PC-9 (cell line): ENCODE results near the gene ZNF618. TPM values are rescaled to one million over a fixed set of nuclear protein-coding genes. Genes with fewer than 3 reads are reported as not detected.

Experiments
- BruUV-seq: library from RNA; stranded (reverse); fragments of 400-500 nt; replicated peaks from 2 replicates; lab custom pipeline; 2021; lab: Mats Ljungman, UMichigan
- CTCF ChIA-PET: fragments of 300-600 bp; sonication (Branson Sonifier 250); formaldehyde crosslinking; loops from one replicate; lab custom pipeline; 2022; ENCODE audit warnings: antibody characterized with exemption; lab: Charles Lee
- POLR2A ChIA-PET: fragments of 300-600 bp; sonication (Branson Sonifier 250); formaldehyde crosslinking; loops from one replicate; lab custom pipeline; 2022; ENCODE audit warnings: antibody characterized with exemption; ENCODE audit not compliant: unreplicated experiment; lab: Charles Lee
- DNase-seq, 2 experiments: peaks; one replicate each; pipeline versions ENCODE4 v3.0.0 to v3.0.0-alpha.2; 2015 to 2022; ENCODE audit warnings: mixed read lengths in 1 of 2
- H2AFZ ChIP-seq: fragments of 200-600 bp; sonication (generic); 2 replicates; pipeline ENCODE4 v1.8.1; 2017; ENCODE audit warnings: antibody characterized with exemption
- H3F3A ChIP-seq: fragments of 200-600 bp; sonication (generic); 2 replicates; pipeline ENCODE4 v1.8.1; 2017; ENCODE audit warnings: antibody characterized with exemption, mild to moderate bottlenecking, low read depth; ENCODE audit not compliant: insufficient read depth
- H3K27ac ChIP-seq: fragments of 200-600 bp; sonication (generic); 2 replicates; pipeline ENCODE4 v1.6.1; 2016; ENCODE audit warnings: mixed run types
- H3K27me3 ChIP-seq: fragments of 200-600 bp; sonication (generic); 2 replicates; pipeline ENCODE4 v1.6.1; 2016; ENCODE audit warnings: low read depth, mixed run types; ENCODE audit not compliant: insufficient read depth
- H3K36me3 ChIP-seq: fragments of 200-600 bp; sonication (generic); 2 replicates; pipeline ENCODE4 v1.6.1; 2016; ENCODE audit warnings: low read depth, mixed run types
- H3K4me1 ChIP-seq: fragments of 200-600 bp; sonication (generic); replicated peaks from 2 replicates; pipeline ENCODE4 v1.6.1; 2016; ENCODE audit warnings: mixed run types; ENCODE audit not compliant: insufficient read depth
- H3K4me2 ChIP-seq: fragments of 200-600 bp; sonication (generic); 2 replicates; pipeline ENCODE4 v1.6.1; 2017; ENCODE audit warnings: mixed run types
- H3K4me3 ChIP-seq: fragments of 200-600 bp; sonication (generic); 2 replicates; pipeline ENCODE4 v1.6.1; 2016; ENCODE audit warnings: mixed run types
- H3K79me2 ChIP-seq: fragments of 200-600 bp; sonication (generic); 2 replicates; pipeline ENCODE4 v1.6.1; 2017; ENCODE audit warnings: low read depth, mixed run types
- H3K9me2 ChIP-seq: fragments of 200-600 bp; sonication (generic); 2 replicates; pipeline ENCODE4 v1.8.1; 2017; ENCODE audit warnings: mild to moderate bottlenecking; ENCODE audit not compliant: insufficient read depth
- H3K9me3 ChIP-seq: fragments of 200-600 bp; sonication (generic); 2 replicates; pipeline ENCODE4 v1.8.1; 2016; ENCODE audit warnings: low read depth; ENCODE audit not compliant: insufficient read depth
- H4K20me1 ChIP-seq: fragments of 200-600 bp; sonication (generic); 2 replicates; pipeline ENCODE4 v1.8.1; 2017; ENCODE audit not compliant: insufficient read depth
- EZH2 ChIP-seq: fragments of 200-600 bp; sonication (generic); IDR thresholded peaks from 2 replicates; pipeline ENCODE4 v1.8.0; 2017; ENCODE audit warnings: antibody characterized with exemption, low read depth
- intact Hi-C: fragments of 100-400 bp; cut with micrococcal nuclease; formaldehyde crosslinking; loops from one replicate; pipeline ENCODE4 v1.10.0; 2022; ENCODE audit not compliant: unreplicated experiment
- total RNA-seq: library from RNA; stranded (reverse); gene quantifications from 2 replicates; pipeline ENCODE4 v1.2.3, GENCODE V29; 2021
- TF ChIP-seq, protein P1 (sequence below): fragments of 200-600 bp; sonication (generic); conservative IDR thresholded peaks from 2 replicates; pipeline ENCODE4 v1.6.1; 2017; ENCODE audit warnings: mixed run types, antibody characterized with exemption, mild to moderate bottlenecking, moderate library complexity

The ZNF618 gene
- total RNA-seq, 1 experiment from 2014 or later: 0.20 TPM

DNA sequence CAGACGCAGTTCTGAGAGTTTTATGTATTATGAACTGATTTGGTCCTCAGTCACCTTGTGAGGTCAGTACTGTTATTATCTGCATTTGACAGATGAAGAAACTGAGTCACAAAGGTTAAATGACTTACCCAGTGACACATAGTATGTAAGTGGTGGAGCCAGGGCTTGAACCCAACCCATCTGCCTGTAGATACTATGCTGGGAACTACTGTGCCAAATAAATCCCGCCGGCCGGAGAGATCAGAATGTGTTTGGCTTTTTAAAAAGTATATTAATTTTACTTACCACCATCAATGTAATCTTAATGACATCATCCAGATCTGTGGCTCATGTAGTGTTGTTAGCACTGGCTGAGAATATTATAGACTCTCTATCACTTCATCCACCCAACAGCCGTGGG is 80.8 kb downstream of the ZNF618 start:
- Histone ChIP-seq H2AFZ (no peak overlapping the region), H3F3A (no peaks in the 10 kb centered on the region), H3K79me2 (no peaks in the 10 kb centered on the region), H3K27me3 (peaks cover 35% of the 10 kb centered on the region), H4K20me1 (no peaks in the 10 kb centered on the region), H3K9me2 (no peaks in the 10 kb centered on the region), H3K27ac (no peak overlapping the region), H3K4me2 (no peak overlapping the region), H3K9me3 (no peaks in the 10 kb centered on the region), H3K4me1 (no peaks in the 10 kb centered on the region), H3K4me3 (no peak overlapping the region), H3K36me3 (no peaks in the 10 kb centered on the region)
- no TSS peak for BruUV-seq
- ChIA-PET CTCF (no interaction called here), POLR2A (no interaction called here)
- intact Hi-C loops: no loop called here
- DNase-seq: no peak
- no peak for TF ChIP-seq EZH2
- TF ChIP-seq, protein P1, sequence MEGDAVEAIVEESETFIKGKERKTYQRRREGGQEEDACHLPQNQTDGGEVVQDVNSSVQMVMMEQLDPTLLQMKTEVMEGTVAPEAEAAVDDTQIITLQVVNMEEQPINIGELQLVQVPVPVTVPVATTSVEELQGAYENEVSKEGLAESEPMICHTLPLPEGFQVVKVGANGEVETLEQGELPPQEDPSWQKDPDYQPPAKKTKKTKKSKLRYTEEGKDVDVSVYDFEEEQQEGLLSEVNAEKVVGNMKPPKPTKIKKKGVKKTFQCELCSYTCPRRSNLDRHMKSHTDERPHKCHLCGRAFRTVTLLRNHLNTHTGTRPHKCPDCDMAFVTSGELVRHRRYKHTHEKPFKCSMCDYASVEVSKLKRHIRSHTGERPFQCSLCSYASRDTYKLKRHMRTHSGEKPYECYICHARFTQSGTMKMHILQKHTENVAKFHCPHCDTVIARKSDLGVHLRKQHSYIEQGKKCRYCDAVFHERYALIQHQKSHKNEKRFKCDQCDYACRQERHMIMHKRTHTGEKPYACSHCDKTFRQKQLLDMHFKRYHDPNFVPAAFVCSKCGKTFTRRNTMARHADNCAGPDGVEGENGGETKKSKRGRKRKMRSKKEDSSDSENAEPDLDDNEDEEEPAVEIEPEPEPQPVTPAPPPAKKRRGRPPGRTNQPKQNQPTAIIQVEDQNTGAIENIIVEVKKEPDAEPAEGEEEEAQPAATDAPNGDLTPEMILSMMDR: no peak

DNA sequence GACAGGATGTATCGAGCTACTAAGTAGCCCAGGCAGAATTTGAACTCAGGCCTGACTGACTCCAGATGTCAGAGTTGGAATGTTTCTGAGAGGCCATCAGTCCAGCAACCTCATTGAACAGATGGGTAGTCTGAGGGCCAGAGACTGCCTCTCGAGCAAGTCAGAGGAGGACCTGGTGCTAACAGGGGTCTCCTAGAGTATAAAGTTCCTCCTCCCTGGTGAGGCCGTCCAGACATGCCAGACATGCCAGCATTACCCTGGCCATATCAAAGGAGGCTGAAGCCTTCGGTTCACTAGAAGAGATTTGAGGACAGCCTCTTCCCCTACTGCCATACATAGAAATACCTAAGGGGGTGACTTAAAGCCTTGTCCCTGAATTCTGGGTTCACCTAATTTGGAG is 81.2 kb downstream of the ZNF618 start:
- no peak overlapping the region for H2AFZ ChIP-seq
- intact Hi-C loops: no loop called here
- CTCF ChIA-PET: no interaction called here

DNA sequence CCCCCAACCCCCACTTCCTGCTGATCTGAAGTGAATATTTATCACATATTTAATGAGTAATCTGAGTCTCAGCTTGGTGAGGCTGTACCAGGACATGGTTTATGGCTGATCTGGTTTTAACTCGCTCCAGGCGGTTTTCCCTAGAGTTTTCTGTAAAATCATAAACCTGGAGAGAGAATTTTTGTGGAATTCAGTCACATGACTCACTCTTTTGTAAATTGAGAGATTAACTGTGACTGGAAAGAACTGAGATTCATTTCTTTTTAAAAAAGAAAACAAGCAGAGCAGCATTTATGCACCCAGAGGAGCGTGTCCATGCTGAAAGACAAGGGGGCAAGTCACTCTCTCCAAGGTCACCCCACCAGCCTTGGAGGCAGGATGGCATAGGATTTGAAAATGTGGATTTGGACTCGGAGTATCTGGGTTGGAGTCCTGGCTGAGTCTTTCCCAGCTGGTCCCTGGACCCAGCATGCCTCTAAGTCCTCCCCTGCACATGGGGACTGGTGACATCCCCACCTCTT is 81.8 kb downstream of the ZNF618 start:
- BruUV-seq: no TSS peak
- H3K79me2 ChIP-seq: no peaks in the 10 kb centered on the region
- H3K4me1 ChIP-seq: no peaks in the 10 kb centered on the region
- no peaks in the 10 kb centered on the region for H4K20me1 ChIP-seq
- no peak overlapping the region for H3K27ac ChIP-seq
- H2AFZ ChIP-seq: no peak overlapping the region
- no peak for TF ChIP-seq EZH2
- TF ChIP-seq, protein P1: no peak
- ChIA-PET POLR2A (no interaction called here), CTCF (no interaction called here)
- H3K4me3 ChIP-seq: no peak overlapping the region
- intact Hi-C loops: no loop called here
- H3K36me3 ChIP-seq: no peaks in the 10 kb centered on the region
- H3K9me3 ChIP-seq: no peaks in the 10 kb centered on the region
- H3K9me2 ChIP-seq: no peaks in the 10 kb centered on the region
- H3K4me2 ChIP-seq: no peak overlapping the region
- H3K27me3 ChIP-seq: peaks cover 31% of the 10 kb centered on the region
- no peaks in the 10 kb centered on the region for H3F3A ChIP-seq
- no peak for DNase-seq

More for the DNA sequence above, 81.2 kb downstream of the ZNF618 start:
- H3K79me2 ChIP-seq: no peaks in the 10 kb centered on the region
- H3K4me3 ChIP-seq: no peak overlapping the region
- H3K4me2 ChIP-seq: no peak overlapping the region
- H4K20me1 ChIP-seq: no peaks in the 10 kb centered on the region
- no peak for DNase-seq
- no peaks in the 10 kb centered on the region for H3K36me3 ChIP-seq
- no peaks in the 10 kb centered on the region for H3K4me1 ChIP-seq
- TF ChIP-seq EZH2: no peak
- TF ChIP-seq, protein P1: no peak
- H3F3A ChIP-seq: no peaks in the 10 kb centered on the region
- no peaks in the 10 kb centered on the region for H3K9me3 ChIP-seq
- H3K9me2 ChIP-seq: no peaks in the 10 kb centered on the region
- peaks cover 30% of the 10 kb centered on the region for H3K27me3 ChIP-seq
- POLR2A ChIA-PET: no interaction called here
- BruUV-seq: no TSS peak
- H3K27ac ChIP-seq: no peak overlapping the region
